K562 treated with DMSO at 1 percent for 4 hours (cell line): ENCODE measurements around the gene CARHSP1. TPM values are rescaled to one million over a fixed set of nuclear protein-coding genes. Genes with fewer than 3 reads are reported as not detected.

Source experiments
- total RNA-seq: library from RNA; unstranded; fragments of 300-600 nt; gene quantifications from 2 replicates; pipeline ENCODE4 v1.2.3, GENCODE V29; 2022; ENCODE audit not compliant: insufficient read depth

Gene CARHSP1
- 138 and 157 TPM in 2 replicates for total RNA-seq

DNA sequence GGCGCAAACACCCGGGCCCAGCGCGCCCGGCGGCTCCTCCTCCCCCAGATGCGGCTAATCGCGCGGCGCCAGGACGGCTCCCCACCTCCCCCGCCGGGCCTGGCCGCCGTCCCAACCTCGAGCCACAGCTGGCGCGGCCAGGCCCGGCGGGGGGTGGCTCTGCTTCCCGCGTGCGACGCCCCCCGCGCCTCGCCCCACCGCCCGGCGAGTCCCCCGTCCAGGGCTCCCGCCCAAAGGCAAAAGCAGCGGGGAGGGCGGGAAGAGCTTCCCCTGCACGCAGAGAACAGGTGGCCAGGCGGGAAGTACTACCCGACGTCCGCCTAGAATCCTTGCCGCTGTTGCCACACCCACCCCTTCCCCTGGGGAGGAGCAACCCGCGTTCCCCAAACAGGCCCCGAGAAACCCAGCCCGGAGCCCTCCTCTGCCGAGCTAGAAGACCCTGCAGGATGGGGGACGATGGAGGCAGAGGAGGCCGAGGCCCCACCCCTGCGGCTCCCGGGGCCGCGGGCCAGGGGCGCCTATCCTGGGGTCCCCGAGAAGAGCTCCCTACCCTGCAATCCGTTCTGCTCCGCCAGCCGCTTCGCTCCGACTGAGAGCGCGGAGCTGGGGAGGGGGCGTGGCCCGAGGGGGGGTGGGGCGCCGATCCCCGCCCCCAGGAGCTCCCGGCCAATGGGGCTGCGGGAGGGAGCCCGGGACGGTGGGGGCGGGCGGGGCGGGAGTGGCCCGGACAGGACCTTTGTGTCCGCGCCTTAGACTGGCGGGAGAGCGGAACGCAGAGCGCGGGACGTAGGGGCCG is at the start of gene CARHSP1:
Gene CARHSP1 (minus strand): TSS at position 591 of the 796 bp plus-strand sequence. CDS start 9,678 bp downstream, outside the sequence.

DNA sequence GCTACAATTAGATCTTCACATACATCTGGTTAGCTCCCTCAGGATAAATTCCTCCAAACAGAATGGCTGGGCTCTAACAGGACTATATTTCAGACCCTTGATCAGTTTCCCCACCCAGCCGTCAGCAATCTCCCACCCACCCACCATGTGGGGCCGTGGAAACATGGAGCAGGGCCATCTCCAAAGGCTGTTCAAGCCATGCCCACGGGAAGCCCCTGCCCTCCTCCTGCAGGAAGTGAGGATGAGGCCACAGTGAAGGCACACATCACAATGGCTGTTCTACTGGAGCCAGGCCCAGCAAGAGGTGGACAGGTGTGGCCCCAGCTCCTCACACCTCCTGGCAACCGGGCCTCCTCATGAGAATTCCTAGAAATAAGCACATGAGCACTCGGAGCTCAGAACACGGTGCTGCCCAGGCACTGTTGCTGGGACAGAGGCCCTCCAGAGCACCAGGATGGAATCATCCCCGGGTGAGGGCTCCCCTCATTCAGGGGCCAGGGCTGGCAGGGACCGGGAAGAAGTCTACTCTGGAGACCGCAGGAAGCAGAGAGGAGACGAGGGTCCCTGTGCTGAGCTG is 13.3 kb upstream of the CARHSP1 start, which contains the start of gene LITAFD:
Gene LITAFD (plus strand): TSS at position 311 of the 577 bp plus-strand sequence. CDS start 2,005 bp downstream, outside the sequence.

Other genes with a start within 250 kb of the CARHSP1 start
- gene METTL22, start 247.3 kb downstream of the CARHSP1 start, total RNA-seq, result 12.7 and 28.6 TPM in 2 replicates
- 0.70 and 0.78 TPM in 2 replicates for gene ABAT, start 194.4 kb downstream of the CARHSP1 start, total RNA-seq
- 7.0 and 10.3 TPM in 2 replicates for gene TMEM186, start 71.4 kb downstream of the CARHSP1 start, total RNA-seq
- 9.7 and 10.9 TPM in 2 replicates for gene PMM2, start 71.2 kb downstream of the CARHSP1 start, total RNA-seq
- gene LITAFD, start 13.3 kb upstream of the CARHSP1 start, total RNA-seq, result not detected in 2 replicates
- gene USP7, start 94.9 kb upstream of the CARHSP1 start, total RNA-seq, result 24.3 and 29.2 TPM in 2 replicates
- gene HAPSTR1, start 222.6 kb upstream of the CARHSP1 start, total RNA-seq, result 13.4 and 16.7 TPM in 2 replicates